Calu3 (cell line): ENCODE measurements around the gene TMPRSS11A. TPM values are rescaled to one million over a fixed set of nuclear protein-coding genes. Genes with fewer than 3 reads are reported as not detected.

Experiments used
- BruUV-seq: library from RNA; stranded (reverse); fragments of 400-500 nt; replicated peaks from 2 replicates; lab custom pipeline; 2021; lab: Mats Ljungman, UMichigan
- CTCF ChIA-PET: fragments of 300-600 bp; sonication (Branson Sonifier 250); formaldehyde crosslinking; loops from one replicate; lab custom pipeline; 2022; ENCODE audit warnings: antibody characterized with exemption; lab: Charles Lee
- DNase-seq: peaks from one replicate; pipeline ENCODE4 v3.0.0; 2022
- H3K27ac Mint-ChIP-seq: one replicate; pipeline ENCODE4 v1.8.0; 2022; ENCODE audit warnings: mixed read lengths; ENCODE audit not compliant: unreplicated experiment
- H3K27me3 Mint-ChIP-seq: one replicate; pipeline ENCODE4 v1.8.0; 2022; ENCODE audit warnings: mixed read lengths; ENCODE audit not compliant: unreplicated experiment
- H3K36me3 Mint-ChIP-seq: one replicate; pipeline ENCODE4 v1.8.0; 2022; ENCODE audit warnings: mild to moderate bottlenecking, moderate library complexity, mixed read lengths; ENCODE audit not compliant: insufficient read depth, unreplicated experiment
- H3K4me1 Mint-ChIP-seq: one replicate; pipeline ENCODE4 v1.8.0; 2022; ENCODE audit warnings: mild to moderate bottlenecking, low read depth, mixed read lengths; ENCODE audit not compliant: unreplicated experiment
- H3K4me3 Mint-ChIP-seq: one replicate; pipeline ENCODE4 v1.8.0; 2022; ENCODE audit warnings: mild to moderate bottlenecking, low read depth, moderate library complexity, mixed read lengths; ENCODE audit not compliant: unreplicated experiment
- H3K9me3 Mint-ChIP-seq: one replicate; pipeline ENCODE4 v1.8.0; 2022; ENCODE audit warnings: low read depth, mixed read lengths; ENCODE audit not compliant: unreplicated experiment
- intact Hi-C: fragments of 100-400 bp; cut with micrococcal nuclease; formaldehyde crosslinking; loops from one replicate; pipeline ENCODE4 v1.10.0; 2022; ENCODE audit not compliant: unreplicated experiment
- total RNA-seq: library from RNA; stranded (reverse); gene quantifications from 2 replicates; pipeline ENCODE4 v1.2.3, GENCODE V29; 2022
- TF ChIP-seq, protein P1 (sequence below): fragments of 200-600 bp; IDR thresholded peaks from one replicate; pipeline ENCODE4 v1.8.0; 2022; ENCODE audit warnings: antibody characterized with exemption; ENCODE audit not compliant: unreplicated experiment

Gene TMPRSS11A
- total RNA-seq, 1 experiment from 2014 or later, result not detected

GRCh38 chr4:67912080-67912479, 51.2 kb downstream of the TMPRSS11A start:
- Mint-ChIP-seq H3K4me3 (no peak overlapping the region), H3K36me3 (no peaks in the 10 kb centered on the region), H3K9me3 (no peaks in the 10 kb centered on the region), H3K27ac (no peak overlapping the region), H3K27me3 (no peaks in the 10 kb centered on the region), H3K4me1 (no peaks in the 10 kb centered on the region)
- intact Hi-C loops, result loop anchor here (5.0 kb wide), 2 partner anchors 165 to 365 kb away; partner anchors contain the start of gene CENPC
- no TSS peak for BruUV-seq
- DNase-seq, result no peak
- TF ChIP-seq, protein P1, sequence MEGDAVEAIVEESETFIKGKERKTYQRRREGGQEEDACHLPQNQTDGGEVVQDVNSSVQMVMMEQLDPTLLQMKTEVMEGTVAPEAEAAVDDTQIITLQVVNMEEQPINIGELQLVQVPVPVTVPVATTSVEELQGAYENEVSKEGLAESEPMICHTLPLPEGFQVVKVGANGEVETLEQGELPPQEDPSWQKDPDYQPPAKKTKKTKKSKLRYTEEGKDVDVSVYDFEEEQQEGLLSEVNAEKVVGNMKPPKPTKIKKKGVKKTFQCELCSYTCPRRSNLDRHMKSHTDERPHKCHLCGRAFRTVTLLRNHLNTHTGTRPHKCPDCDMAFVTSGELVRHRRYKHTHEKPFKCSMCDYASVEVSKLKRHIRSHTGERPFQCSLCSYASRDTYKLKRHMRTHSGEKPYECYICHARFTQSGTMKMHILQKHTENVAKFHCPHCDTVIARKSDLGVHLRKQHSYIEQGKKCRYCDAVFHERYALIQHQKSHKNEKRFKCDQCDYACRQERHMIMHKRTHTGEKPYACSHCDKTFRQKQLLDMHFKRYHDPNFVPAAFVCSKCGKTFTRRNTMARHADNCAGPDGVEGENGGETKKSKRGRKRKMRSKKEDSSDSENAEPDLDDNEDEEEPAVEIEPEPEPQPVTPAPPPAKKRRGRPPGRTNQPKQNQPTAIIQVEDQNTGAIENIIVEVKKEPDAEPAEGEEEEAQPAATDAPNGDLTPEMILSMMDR, result no peak
- CTCF ChIA-PET, result no interaction called here

DNA sequence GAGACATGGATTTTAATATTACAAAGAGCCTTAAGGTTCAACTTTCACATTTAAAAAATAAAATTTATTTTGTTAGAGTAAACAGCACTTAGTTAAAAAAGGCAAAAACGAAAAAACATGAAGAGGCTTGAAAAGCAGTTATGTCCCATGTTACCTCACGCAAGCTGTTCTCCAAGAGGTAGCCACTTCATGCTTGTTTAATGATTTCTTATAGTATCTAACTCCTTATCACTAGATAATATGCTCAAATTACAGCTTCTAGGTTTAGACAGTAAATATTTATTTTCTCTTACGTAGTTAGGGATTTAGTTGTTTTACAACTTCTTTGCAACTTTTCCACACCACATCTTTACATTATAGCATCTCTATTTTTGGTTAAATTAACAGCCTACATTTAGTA, 51.7 kb downstream of the TMPRSS11A start:
- Mint-ChIP-seq H3K27me3 (no peaks in the 10 kb centered on the region), H3K9me3 (no peaks in the 10 kb centered on the region), H3K36me3 (no peaks in the 10 kb centered on the region), H3K4me3 (no peak overlapping the region), H3K27ac (no peak overlapping the region), H3K4me1 (no peaks in the 10 kb centered on the region)
- CTCF ChIA-PET, result no interaction called here
- no peak for DNase-seq
- BruUV-seq, result no TSS peak
- TF ChIP-seq, protein P1, result no peak
- intact Hi-C loops, result loop anchor here (2.0 to 5.0 kb wide), 3 partner anchors 39 to 364 kb away; partner anchors contain the start of gene CENPC

- no peak for DNase-seq
- Mint-ChIP-seq H3K27ac (no peak overlapping the region), H3K4me3 (no peak overlapping the region), H3K27me3 (no peaks in the 10 kb centered on the region), H3K36me3 (no peaks in the 10 kb centered on the region), H3K9me3 (no peaks in the 10 kb centered on the region), H3K4me1 (no peaks in the 10 kb centered on the region)
- CTCF ChIA-PET, result no interaction called here
- no TSS peak for BruUV-seq
- intact Hi-C loops, result loop anchor here (2.0 to 5.0 kb wide), 3 partner anchors 38 to 364 kb away; partner anchors contain the start of gene CENPC
- TF ChIP-seq, protein P1, result no peak
Observed at GRCh38 chr4:67911141-67911540, 52.2 kb downstream of the TMPRSS11A start.

DNA sequence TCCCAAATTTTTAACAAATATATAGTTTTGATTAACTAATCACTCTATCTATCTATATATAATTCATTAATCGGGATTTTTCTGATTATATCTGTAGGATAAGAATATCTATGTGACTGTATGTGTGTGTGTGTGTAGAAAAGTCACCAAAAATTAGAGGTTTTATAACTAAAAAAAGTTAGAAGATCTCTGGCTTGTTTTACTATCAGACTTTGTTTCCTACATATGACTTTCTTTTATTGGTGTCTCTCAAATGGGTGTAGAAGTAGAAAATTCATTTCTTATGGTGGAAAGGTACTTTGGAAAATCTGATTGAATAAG, 52.7 kb downstream of the TMPRSS11A start:
- H3K4me3 Mint-ChIP-seq, result no peak overlapping the region
- no peaks in the 10 kb centered on the region for H3K4me1 Mint-ChIP-seq
- H3K36me3 Mint-ChIP-seq, result no peaks in the 10 kb centered on the region
- no TSS peak for BruUV-seq
- TF ChIP-seq, protein P1, result no peak
- DNase-seq, result no peak
- H3K27ac Mint-ChIP-seq, result no peak overlapping the region
- intact Hi-C loops, result loop anchor here (2.0 to 5.0 kb wide), 3 partner anchors 38 to 363 kb away; partner anchors contain the start of gene CENPC
- CTCF ChIA-PET, result no interaction called here
- H3K9me3 Mint-ChIP-seq, result no peaks in the 10 kb centered on the region
- no peaks in the 10 kb centered on the region for H3K27me3 Mint-ChIP-seq
